Measurements from ENCODE around the gene ATP8A2. TPM values are rescaled to one million over a fixed set of nuclear protein-coding genes. Genes with fewer than 3 reads are reported as not detected.

Gene ATP8A2
- total and polyA plus RNA-seq, 10 of the 15 experiments (the other 5 are each of a cell fraction or from before 2014, with no cell fraction given) = 0.01 to 0.04 (median 0.04) TPM; not detected in 7

GRCh38 chr13:25869941-25870340 lies 498.2 kb downstream of the ATP8A2 start:
- no peak for FAIRE-seq
- ChIA-PET CTCF (no interaction called here), POLR2A (no interaction called here), RAD21 (ENCODE audit: unreplicated experiment) (no interaction called here), SMC1A (ENCODE audit: uncharacterized antibody, unreplicated experiment) (no interaction called here)
- no peaks in the 10 kb centered on the region for H3K4me1 ChIP-seq (ENCODE audit: control insufficient read depth, insufficient read depth, low read length)
- H3K27me3 ChIP-seq (replicated peaks in 1 of 2; ENCODE audit: control insufficient read depth in 2 of 2, insufficient read depth in 2 of 2, low read length in 1 of 2) = no peaks in the 10 kb centered on the region; a peak in 2 of 4 replicates
- H2AFZ ChIP-seq (ENCODE audit: control insufficient read depth, low read depth, low read length) = no peak overlapping the region
- no peaks in the 10 kb centered on the region for H3K79me2 ChIP-seq (ENCODE audit: control insufficient read depth, insufficient read depth, low read length)
- WGBS (ENCODE audit: insufficient coverage, insufficient replicate concordance, low lambda C conversion rate, missing lambda C conversion rate) = 72% methylated on average over 12 of the region's 12 CpGs
- in situ Hi-C loops (cut with MboI) (no loop called here), intact Hi-C loops (cut with micrococcal nuclease; ENCODE audit: unreplicated experiment) (no loop called here)
- H3K9ac ChIP-seq (ENCODE audit: control insufficient read depth, insufficient read depth, low read length) = no peak overlapping the region
- TF ChIP-seq, protein P1, sequence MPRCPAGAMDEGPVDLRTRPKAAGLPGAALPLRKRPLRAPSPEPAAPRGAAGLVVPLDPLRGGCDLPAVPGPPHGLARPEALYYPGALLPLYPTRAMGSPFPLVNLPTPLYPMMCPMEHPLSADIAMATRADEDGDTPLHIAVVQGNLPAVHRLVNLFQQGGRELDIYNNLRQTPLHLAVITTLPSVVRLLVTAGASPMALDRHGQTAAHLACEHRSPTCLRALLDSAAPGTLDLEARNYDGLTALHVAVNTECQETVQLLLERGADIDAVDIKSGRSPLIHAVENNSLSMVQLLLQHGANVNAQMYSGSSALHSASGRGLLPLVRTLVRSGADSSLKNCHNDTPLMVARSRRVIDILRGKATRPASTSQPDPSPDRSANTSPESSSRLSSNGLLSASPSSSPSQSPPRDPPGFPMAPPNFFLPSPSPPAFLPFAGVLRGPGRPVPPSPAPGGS (IDR thresholded peaks at IDR 0.05; ENCODE audit: borderline replicate concordance, insufficient read depth, low read depth, low read length, poor library complexity, severe bottlenecking) = no peak
- TF ChIP-seq CUX1 (IDR thresholded peaks at IDR 0.05; ENCODE audit: insufficient replicate concordance, low read depth, low read length) (no peak), ZSCAN29 (IDR thresholded peaks at IDR 0.05) (no peak), FOXK2 (IDR thresholded peaks at IDR 0.05) (no peak), SMAD1 (IDR thresholded peaks at IDR 0.05; ENCODE audit: low read depth, partially characterized antibody) (no peak), EZH2 (IDR thresholded peaks at IDR 0.05; ENCODE audit: borderline replicate concordance, control insufficient read depth, low read depth, low read length) (no peak)
- H3K9me3 ChIP-seq (replicated peaks; ENCODE audit: control insufficient read depth, insufficient read depth, low read length) = no peaks in the 10 kb centered on the region
- H3K4me3 ChIP-seq = no peak overlapping the region
- no peak for DNase-seq (ENCODE audit: low read depth, low spot score)
- no TSS peak for BruUV-seq (replicated peaks)
- no peak overlapping the region for H3K4me2 ChIP-seq (ENCODE audit: control insufficient read depth, insufficient read depth)
- no peak overlapping the region for H3K27ac ChIP-seq (ENCODE audit: control insufficient read depth, insufficient read depth)
- no peaks in the 10 kb centered on the region; the same call in 1 of the 2 replicates for H4K20me1 ChIP-seq (ENCODE audit: control insufficient read depth, insufficient read depth)
- no peak for ATAC-seq
- H3K36me3 ChIP-seq (ENCODE audit: control insufficient read depth in 2 of 2, insufficient read depth in 2 of 2, low read length in 1 of 2) = no peaks in the 10 kb centered on the region

All from GM12878 (cell line).